Mesothelial cell of epicardium (in vitro differentiated cells): Measurements from ENCODE around the gene ANKS1B. TPM values are rescaled to one million over a fixed set of nuclear protein-coding genes. Genes with fewer than 3 reads are reported as not detected.

Source experiments
- DNase-seq, 2 experiments: peaks; one replicate each; pipeline ENCODE4 v3.0.0; 2021; ENCODE audit warnings: low spot score in 2 of 2; ENCODE audit not compliant: unreplicated experiment in 2 of 2
- H3K27ac Mint-ChIP-seq: 2 replicates; pipeline ENCODE4 v1.8.0; 2021; ENCODE audit warnings: mixed read lengths
- H3K27me3 Mint-ChIP-seq: 2 replicates; pipeline ENCODE4 v1.8.0; 2021; ENCODE audit warnings: low read depth, mixed read lengths
- H3K36me3 Mint-ChIP-seq: 2 replicates; pipeline ENCODE4 v1.8.0; 2021; ENCODE audit warnings: mixed read lengths
- H3K4me1 Mint-ChIP-seq: 2 replicates; pipeline ENCODE4 v1.8.0; 2021; ENCODE audit warnings: mixed read lengths
- H3K4me3 Mint-ChIP-seq: 2 replicates; pipeline ENCODE4 v1.8.0; 2021; ENCODE audit warnings: mild to moderate bottlenecking, moderate library complexity, mixed read lengths
- H3K9me3 Mint-ChIP-seq: 2 replicates; pipeline ENCODE4 v1.8.0; 2021; ENCODE audit warnings: mixed read lengths
- CTCF ChIP-seq: fragments of 200-600 bp; sonication (generic); IDR thresholded peaks from one replicate; pipeline ENCODE4 v1.5.0; 2021; ENCODE audit warnings: antibody characterized with exemption; ENCODE audit not compliant: unreplicated experiment
- total RNA-seq: library from RNA; stranded (reverse); gene quantifications from 3 replicates; pipeline ENCODE4 v1.2.1, GENCODE V29; 2021

The ANKS1B gene
- total RNA-seq, 1 donor from 2014 or later = 8.8 TPM

GRCh38 chr12:98819821-98820404 lies 1164.8 kb downstream of the ANKS1B start:
- Mint-ChIP-seq H3K4me3 (no peak overlapping the region), H3K27ac (no peak overlapping the region)

GRCh38 chr12:98819071-98819470 lies 1165.7 kb downstream of the ANKS1B start:
- H3K9me3 Mint-ChIP-seq = no peaks in the 10 kb centered on the region
- H3K4me1 Mint-ChIP-seq = peaks cover 29% of the 10 kb centered on the region

More at GRCh38 chr12:98819821-98820404, 1164.8 kb downstream of the ANKS1B start:
- Mint-ChIP-seq H3K36me3 (no peaks in the 10 kb centered on the region), H3K9me3 (no peaks in the 10 kb centered on the region), H3K27me3 (no peaks in the 10 kb centered on the region), H3K4me1 (peaks cover 25% of the 10 kb centered on the region)
- TF ChIP-seq CTCF = no peak
- DNase-seq = no peak

GRCh38 chr12:98818239-98818638 lies 1166.5 kb downstream of the ANKS1B start:
- Mint-ChIP-seq H3K36me3 (no peaks in the 10 kb centered on the region), H3K9me3 (no peaks in the 10 kb centered on the region), H3K27ac (no peak overlapping the region), H3K27me3 (no peaks in the 10 kb centered on the region), H3K4me1 (peaks cover 29% of the 10 kb centered on the region), H3K4me3 (no peak overlapping the region)
- no peak for TF ChIP-seq CTCF
- no peak for DNase-seq

More at GRCh38 chr12:98819071-98819470, 1165.7 kb downstream of the ANKS1B start:
- no peaks in the 10 kb centered on the region for H3K27me3 Mint-ChIP-seq
- H3K4me3 Mint-ChIP-seq = no peak overlapping the region
- DNase-seq = no peak
- no peak for TF ChIP-seq CTCF
- no peak overlapping the region for H3K27ac Mint-ChIP-seq
- H3K36me3 Mint-ChIP-seq = no peaks in the 10 kb centered on the region

- H3K27me3 Mint-ChIP-seq = no peaks in the 10 kb centered on the region
- no peak for TF ChIP-seq CTCF
- no peak for DNase-seq
- H3K4me3 Mint-ChIP-seq = no peak overlapping the region
- peaks cover 26% of the 10 kb centered on the region for H3K4me1 Mint-ChIP-seq
- H3K36me3 Mint-ChIP-seq = no peaks in the 10 kb centered on the region
- no peak overlapping the region for H3K27ac Mint-ChIP-seq
- H3K9me3 Mint-ChIP-seq = no peaks in the 10 kb centered on the region
These were observed 1167.0 kb downstream of the ANKS1B start for GRCh38 chr12:98817742-98818141.

GRCh38 chr12:98816720-98817119 lies 1168.0 kb downstream of the ANKS1B start:
- Mint-ChIP-seq H3K27me3 (no peaks in the 10 kb centered on the region), H3K4me1 (peaks cover 20% of the 10 kb centered on the region), H3K27ac (no peak overlapping the region), H3K9me3 (no peaks in the 10 kb centered on the region), H3K4me3 (no peak overlapping the region), H3K36me3 (no peaks in the 10 kb centered on the region)
- no peak for TF ChIP-seq CTCF
- no peak for DNase-seq

- H3K9me3 Mint-ChIP-seq = no peaks in the 10 kb centered on the region
- peaks cover 13% of the 10 kb centered on the region for H3K27me3 Mint-ChIP-seq
- H3K36me3 Mint-ChIP-seq = no peaks in the 10 kb centered on the region
- H3K4me1 Mint-ChIP-seq = peaks cover 8% of the 10 kb centered on the region
- no peak for TF ChIP-seq CTCF
- no peak overlapping the region for H3K27ac Mint-ChIP-seq
- no peak for DNase-seq
- no peak overlapping the region for H3K4me3 Mint-ChIP-seq
These were observed 1170.5 kb downstream of the ANKS1B start for GRCh38 chr12:98814254-98814653.
